Activated naive CD8-positive, alpha-beta T cell (primary cell): Measurements from ENCODE around the gene BIN1.

ENCODE experiments used
- H3K27ac Mint-ChIP-seq: one replicate; pipeline ENCODE4 v1.8.0; 2021; ENCODE audit warnings: mixed read lengths
- H3K27me3 Mint-ChIP-seq: one replicate; pipeline ENCODE4 v1.8.0; 2021; ENCODE audit warnings: mixed read lengths
- H3K36me3 Mint-ChIP-seq: one replicate; pipeline ENCODE4 v1.8.0; 2021; ENCODE audit warnings: mixed read lengths
- H3K4me1 Mint-ChIP-seq: one replicate; pipeline ENCODE4 v1.8.0; 2021; ENCODE audit warnings: low read depth, mixed read lengths
- H3K4me3 Mint-ChIP-seq: one replicate; pipeline ENCODE4 v1.8.0; 2021; ENCODE audit warnings: mild to moderate bottlenecking, mixed read lengths
- H3K9me3 Mint-ChIP-seq: one replicate; pipeline ENCODE4 v1.8.0; 2021; ENCODE audit warnings: low read depth, mixed read lengths

BIN1 gene

GRCh38 chr2:127092901-127093516, 13.9 kb downstream of the BIN1 start:
- Mint-ChIP-seq H3K27ac (no peak overlapping the region), H3K4me3 (no peak overlapping the region), H3K9me3 (no peaks in the 10 kb centered on the region), H3K27me3 (peaks cover 1% of the 10 kb centered on the region), H3K36me3 (no peaks in the 10 kb centered on the region), H3K4me1 (no peaks in the 10 kb centered on the region)

- peaks cover 1% of the 10 kb centered on the region for H3K27me3 Mint-ChIP-seq
- H3K27ac Mint-ChIP-seq: no peak overlapping the region
- no peaks in the 10 kb centered on the region for H3K36me3 Mint-ChIP-seq
- H3K4me1 Mint-ChIP-seq: no peaks in the 10 kb centered on the region
- no peak overlapping the region for H3K4me3 Mint-ChIP-seq
- H3K9me3 Mint-ChIP-seq: no peaks in the 10 kb centered on the region
Observed at GRCh38 chr2:127092306-127092705, 14.6 kb downstream of the BIN1 start.

DNA sequence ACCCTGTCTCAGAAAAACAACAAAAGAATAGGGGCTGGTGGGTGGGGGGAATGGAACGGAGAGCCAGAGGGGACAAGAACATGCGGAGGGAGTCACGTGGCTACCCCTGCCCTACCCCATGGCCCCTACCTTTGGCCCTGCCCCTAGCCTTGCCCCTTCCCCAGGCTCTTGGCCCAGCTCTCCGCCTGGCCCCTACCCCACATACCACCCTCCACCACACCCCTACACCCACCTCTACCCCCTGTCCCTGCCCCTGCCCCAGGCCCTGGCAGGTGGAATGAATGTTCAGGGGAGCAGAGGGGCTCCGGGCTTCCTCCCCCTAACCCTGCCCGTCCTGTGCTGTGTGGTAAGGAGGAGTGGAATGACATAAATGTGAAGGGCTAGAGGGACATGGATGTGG, 15.1 kb downstream of the BIN1 start:
- Mint-ChIP-seq H3K4me1 (peaks cover 1% of the 10 kb centered on the region), H3K9me3 (no peaks in the 10 kb centered on the region), H3K4me3 (no peak overlapping the region), H3K27ac (no peak overlapping the region), H3K27me3 (peaks cover 1% of the 10 kb centered on the region), H3K36me3 (no peaks in the 10 kb centered on the region)

DNA sequence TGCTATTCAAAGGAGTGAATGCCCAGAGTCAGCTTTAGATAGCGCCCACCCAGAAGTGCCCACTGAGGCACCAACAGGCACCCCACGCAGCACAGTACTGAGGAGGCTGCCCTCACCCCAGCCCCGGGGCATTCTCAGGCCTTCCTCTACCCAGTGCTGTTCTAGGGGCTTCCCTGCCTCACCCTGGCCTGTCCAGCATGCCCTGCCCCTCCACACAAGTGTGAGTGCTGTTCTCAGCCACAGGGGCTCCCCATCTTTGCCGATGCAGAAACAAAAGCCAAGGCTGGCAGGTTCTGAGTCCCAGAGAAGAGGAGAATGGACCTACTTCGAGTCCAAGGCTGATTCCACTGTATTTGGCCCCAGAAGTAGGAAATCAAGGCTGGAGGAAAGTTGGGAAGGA, 15.8 kb downstream of the BIN1 start:
- H3K36me3 Mint-ChIP-seq: no peaks in the 10 kb centered on the region
- H3K4me1 Mint-ChIP-seq: peaks cover 5% of the 10 kb centered on the region
- H3K9me3 Mint-ChIP-seq: no peaks in the 10 kb centered on the region
- peaks cover 1% of the 10 kb centered on the region for H3K27me3 Mint-ChIP-seq
- H3K27ac Mint-ChIP-seq: no peak overlapping the region
- H3K4me3 Mint-ChIP-seq: no peak overlapping the region

- Mint-ChIP-seq H3K4me1 (peaks cover 10% of the 10 kb centered on the region), H3K9me3 (no peaks in the 10 kb centered on the region), H3K36me3 (no peaks in the 10 kb centered on the region), H3K27me3 (peaks cover 1% of the 10 kb centered on the region), H3K4me3 (no peak overlapping the region), H3K27ac (no peak overlapping the region)
Observed at GRCh38 chr2:127090281-127091120, 16.5 kb downstream of the BIN1 start.

- Mint-ChIP-seq H3K4me1 (peaks cover 16% of the 10 kb centered on the region), H3K27ac (no peak overlapping the region), H3K36me3 (no peaks in the 10 kb centered on the region), H3K4me3 (no peak overlapping the region), H3K9me3 (no peaks in the 10 kb centered on the region), H3K27me3 (peaks cover 1% of the 10 kb centered on the region)
Observed at GRCh38 chr2:127089478-127090235, 17.3 kb downstream of the BIN1 start.

GRCh38 chr2:127088706-127089105, 18.2 kb downstream of the BIN1 start:
- Mint-ChIP-seq H3K27me3 (peaks cover 1% of the 10 kb centered on the region), H3K4me3 (no peak overlapping the region), H3K27ac (no peak overlapping the region), H3K36me3 (no peaks in the 10 kb centered on the region), H3K4me1 (peaks cover 26% of the 10 kb centered on the region), H3K9me3 (no peaks in the 10 kb centered on the region)

DNA sequence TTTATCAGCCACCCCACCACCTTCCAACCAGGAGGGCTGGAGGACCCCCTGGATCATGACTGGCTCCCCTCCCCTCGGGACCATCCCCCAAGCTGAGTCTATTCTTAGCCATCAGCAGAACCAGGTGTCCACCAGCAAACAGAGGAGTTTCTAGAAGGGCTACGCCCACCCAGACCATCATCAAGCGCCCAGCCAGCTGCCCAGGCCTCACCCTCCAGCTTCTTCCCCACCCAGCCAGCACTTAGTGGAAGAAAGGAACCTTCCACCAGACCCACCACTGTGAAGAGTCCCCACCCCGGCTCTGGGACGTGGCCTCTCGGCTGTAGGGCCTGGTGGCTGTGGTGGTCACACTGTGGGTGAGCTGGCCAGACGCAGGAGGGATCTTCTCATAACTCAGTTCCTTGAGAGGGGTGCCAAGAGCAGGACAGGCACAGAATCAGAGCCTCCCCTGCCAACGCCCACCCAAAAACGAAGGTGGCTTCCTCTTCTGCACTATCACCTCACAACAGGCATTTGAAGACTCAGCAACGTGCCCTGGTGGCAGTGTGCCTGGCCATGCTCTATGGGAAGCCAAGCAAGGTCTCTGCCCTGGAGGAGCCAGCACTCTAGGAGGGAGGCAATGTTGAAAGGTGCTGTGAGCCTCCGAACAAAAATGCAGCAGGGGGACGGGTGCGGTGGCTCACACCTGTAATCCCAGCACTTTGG, 19.0 kb downstream of the BIN1 start:
- Mint-ChIP-seq H3K4me3 (no peak overlapping the region), H3K27ac (no peak overlapping the region), H3K9me3 (no peaks in the 10 kb centered on the region), H3K4me1 (peaks cover 34% of the 10 kb centered on the region), H3K36me3 (no peaks in the 10 kb centered on the region), H3K27me3 (peaks cover 1% of the 10 kb centered on the region)

DNA sequence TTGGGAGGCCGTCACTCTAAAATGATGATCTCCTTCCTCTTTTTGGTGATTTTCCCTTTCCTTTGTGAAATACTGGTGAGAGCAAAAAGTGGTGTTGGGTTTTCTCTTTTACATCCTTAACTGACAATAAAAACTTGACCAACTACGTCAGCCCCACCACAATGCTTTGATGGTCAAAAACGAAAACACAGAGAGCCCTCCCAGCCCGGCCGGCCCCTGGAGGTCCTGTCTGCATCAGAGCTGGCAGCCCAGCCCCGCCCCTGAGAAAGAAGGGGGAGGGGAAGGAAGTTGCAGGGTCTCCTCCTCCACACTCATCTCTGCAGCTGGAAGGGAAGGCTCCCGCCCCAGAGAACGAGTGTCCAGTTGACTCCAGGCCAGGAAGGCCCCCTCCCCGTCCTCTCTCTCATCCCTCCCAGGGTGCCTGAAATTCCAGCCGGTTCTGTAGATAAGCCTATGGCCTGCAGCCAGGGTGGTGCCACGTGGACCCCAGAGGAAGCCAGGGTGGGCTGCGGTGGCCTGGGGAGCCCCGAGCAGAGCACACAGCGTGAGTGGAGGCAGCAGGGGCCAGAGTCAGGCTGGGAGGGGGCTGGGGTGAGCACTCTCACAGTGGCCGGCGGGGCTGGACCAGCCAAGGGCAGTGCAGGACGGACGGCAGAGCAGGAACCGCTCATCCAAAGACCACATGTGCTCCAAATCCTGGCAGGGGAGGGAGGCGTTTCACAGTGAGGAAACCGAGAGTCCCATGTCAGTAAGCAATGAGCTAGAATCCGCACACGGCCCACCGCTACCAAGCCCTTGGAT, 19.8 kb downstream of the BIN1 start:
- Mint-ChIP-seq H3K4me3 (no peak overlapping the region), H3K27me3 (peaks cover 1% of the 10 kb centered on the region), H3K9me3 (no peaks in the 10 kb centered on the region), H3K27ac (peak overlapping the region; percentile 58), H3K4me1 (peaks cover 41% of the 10 kb centered on the region), H3K36me3 (no peaks in the 10 kb centered on the region)

GRCh38 chr2:127085317-127085681, 21.7 kb downstream of the BIN1 start:
- Mint-ChIP-seq H3K27ac (peak overlapping the region; percentile 92), H3K27me3 (no peaks in the 10 kb centered on the region), H3K9me3 (no peaks in the 10 kb centered on the region), H3K4me3 (peak overlapping the region; percentile 57), H3K36me3 (no peaks in the 10 kb centered on the region), H3K4me1 (peaks cover 53% of the 10 kb centered on the region)

GRCh38 chr2:127084611-127085316, 22.2 kb downstream of the BIN1 start:
- H3K36me3 Mint-ChIP-seq: no peaks in the 10 kb centered on the region
- H3K9me3 Mint-ChIP-seq: no peaks in the 10 kb centered on the region
- peak overlapping the region; percentile 92 for H3K27ac Mint-ChIP-seq
- H3K27me3 Mint-ChIP-seq: no peaks in the 10 kb centered on the region
- peaks cover 58% of the 10 kb centered on the region for H3K4me1 Mint-ChIP-seq
- H3K4me3 Mint-ChIP-seq: peak overlapping the region; percentile 57

- no peaks in the 10 kb centered on the region for H3K27me3 Mint-ChIP-seq
Observed at GRCh38 chr2:127083819-127084503, 23.0 kb downstream of the BIN1 start.

DNA sequence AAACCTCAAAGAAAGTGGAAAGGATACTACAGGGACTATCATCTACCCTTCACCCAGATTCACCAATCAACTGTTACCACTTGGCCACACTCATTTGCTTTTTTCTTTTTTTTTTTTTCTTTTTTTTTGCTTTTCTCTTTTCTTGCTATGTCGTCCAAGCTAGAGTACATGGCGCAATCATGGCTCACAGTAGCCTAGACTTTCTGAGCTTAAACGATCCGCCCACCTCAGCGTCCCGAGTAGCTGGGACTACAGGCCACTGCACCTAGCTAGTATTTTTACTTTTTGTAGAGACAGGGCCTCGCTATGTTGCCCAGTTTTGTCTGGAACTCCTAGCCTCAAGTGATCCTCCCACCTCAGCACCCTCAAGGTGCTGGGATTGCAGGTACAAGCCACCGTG, 24.0 kb downstream of the BIN1 start:
- Mint-ChIP-seq H3K27ac (peak overlapping the region; percentile 85), H3K4me1 (peaks cover 76% of the 10 kb centered on the region), H3K4me3 (peak overlapping the region; percentile 88), H3K36me3 (no peaks in the 10 kb centered on the region), H3K9me3 (no peaks in the 10 kb centered on the region), H3K27me3 (no peaks in the 10 kb centered on the region)

More at GRCh38 chr2:127083819-127084503, 23.0 kb downstream of the BIN1 start:
- Mint-ChIP-seq H3K4me3 (peak overlapping the region; percentile 51), H3K4me1 (peaks cover 66% of the 10 kb centered on the region), H3K27ac (peak overlapping the region; percentile 85), H3K36me3 (no peaks in the 10 kb centered on the region), H3K9me3 (no peaks in the 10 kb centered on the region)
